Cardiac muscle cell (in vitro differentiated cells and primary cell): ENCODE results near the gene MAP4. TPM values are rescaled to one million over a fixed set of nuclear protein-coding genes. Genes with fewer than 3 reads are reported as not detected.
"Not testable (repeated sequence)": the region's sequence is repeated elsewhere in the genome, so short reads cannot be mapped to it uniquely, and the experiment has no call there.

ENCODE experiments used
- DNase-seq, 2 donors: peaks; one replicate each; pipeline versions ENCODE4 v3.0.0 to v3.0.0-alpha.2; 2010 to 2017; ENCODE audit warnings: low read depth in 1 of 2, low spot score in 1 of 2
- H3K27ac ChIP-seq: fragments of 200-600 bp; sonication (generic); 2 replicates; pipeline ENCODE4 v1.5.1; 2016
- H3K27me3 ChIP-seq: fragments of 200-600 bp; sonication (generic); 2 replicates; pipeline ENCODE4 v1.6.0; 2016; ENCODE audit warnings: control low read depth
- H3K36me3 ChIP-seq: fragments of 200-600 bp; sonication (generic); 2 replicates; pipeline ENCODE4 v1.5.1; 2016; ENCODE audit warnings: control low read depth
- H3K4me1 ChIP-seq: fragments of 200-600 bp; sonication (generic); 2 replicates; pipeline ENCODE4 v1.8.1; 2017; ENCODE audit warnings: low read depth, mild to moderate bottlenecking, mixed run types
- H3K4me3 ChIP-seq: fragments of 200-600 bp; sonication (generic); 2 replicates; pipeline ENCODE4 v1.5.1; 2016; ENCODE audit warnings: mild to moderate bottlenecking
- H3K9me3 ChIP-seq: fragments of 200-600 bp; sonication (generic); 2 replicates; pipeline ENCODE4 v1.5.1; 2017; ENCODE audit warnings: low read depth, mild to moderate bottlenecking, control low read depth
- polyA plus RNA-seq: library from polyadenylated mRNA; unstranded; fragments of >200 nt; fragmentation: Nextera tagmentation; extraction: Ambion mirVana; gene quantifications from 2 replicates; pipeline ENCODE4 v1.2.1, GENCODE V29; 2016
- total RNA-seq: library from RNA; depleted of rRNA; stranded (reverse); fragments of >200 nt; gene quantifications from 2 replicates; pipeline ENCODE4 v1.2.3, GENCODE V29; 2016
- TF ChIP-seq, protein P1 (sequence below): IDR thresholded peaks from 2 replicates; pipeline ENCODE4 v1.5.1; 2012; ENCODE audit warnings: low read depth, mild to moderate bottlenecking, low read length

MAP4 gene
- total and polyA plus RNA-seq, 2 experiments from 2014 or later: 136 to 138 TPM

DNA sequence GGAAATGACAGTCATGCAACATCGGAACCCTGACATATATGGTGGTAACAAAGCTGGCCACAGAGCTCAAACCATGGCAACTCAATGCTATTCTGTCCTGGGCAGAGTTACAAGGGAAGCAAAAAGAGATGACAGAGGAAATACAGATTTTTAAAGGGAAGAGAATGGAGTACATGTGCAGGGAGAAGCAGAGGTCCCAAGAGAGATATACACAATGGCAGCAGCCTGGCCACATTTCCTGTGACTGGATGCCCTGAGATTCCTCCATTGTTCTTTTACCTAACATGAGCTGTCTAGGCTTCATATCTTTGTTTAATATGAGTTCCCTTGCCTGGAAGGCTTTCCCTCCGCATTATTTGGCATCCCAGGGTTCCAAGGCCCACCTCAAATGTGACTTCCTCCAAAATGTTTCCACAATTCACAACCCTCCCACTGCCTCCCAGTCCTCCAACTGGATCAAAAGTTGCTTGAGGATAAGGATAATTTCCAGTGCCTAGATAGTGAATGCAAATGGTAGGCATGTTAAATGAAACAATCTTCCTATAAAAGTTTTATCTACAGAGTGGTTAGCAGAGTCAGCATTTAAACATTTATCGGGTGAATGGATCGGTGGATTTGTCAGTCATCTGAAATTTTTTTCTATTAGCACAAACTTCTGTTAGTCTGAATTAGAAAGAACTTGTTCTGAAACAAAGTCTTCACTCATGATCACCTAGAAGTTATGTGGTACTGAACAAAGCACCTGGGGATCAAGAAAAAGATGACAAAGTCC lies 127.0 kb downstream of the MAP4 start:
- Histone ChIP-seq H3K4me3 (no peak overlapping the region), H3K9me3 (no peaks in the 10 kb centered on the region), H3K36me3 (no peaks in the 10 kb centered on the region), H3K4me1 (peaks cover 44% of the 10 kb centered on the region), H3K27me3 (no peaks in the 10 kb centered on the region), H3K27ac (peak overlapping the region; percentile 91)
- TF ChIP-seq, protein P1, sequence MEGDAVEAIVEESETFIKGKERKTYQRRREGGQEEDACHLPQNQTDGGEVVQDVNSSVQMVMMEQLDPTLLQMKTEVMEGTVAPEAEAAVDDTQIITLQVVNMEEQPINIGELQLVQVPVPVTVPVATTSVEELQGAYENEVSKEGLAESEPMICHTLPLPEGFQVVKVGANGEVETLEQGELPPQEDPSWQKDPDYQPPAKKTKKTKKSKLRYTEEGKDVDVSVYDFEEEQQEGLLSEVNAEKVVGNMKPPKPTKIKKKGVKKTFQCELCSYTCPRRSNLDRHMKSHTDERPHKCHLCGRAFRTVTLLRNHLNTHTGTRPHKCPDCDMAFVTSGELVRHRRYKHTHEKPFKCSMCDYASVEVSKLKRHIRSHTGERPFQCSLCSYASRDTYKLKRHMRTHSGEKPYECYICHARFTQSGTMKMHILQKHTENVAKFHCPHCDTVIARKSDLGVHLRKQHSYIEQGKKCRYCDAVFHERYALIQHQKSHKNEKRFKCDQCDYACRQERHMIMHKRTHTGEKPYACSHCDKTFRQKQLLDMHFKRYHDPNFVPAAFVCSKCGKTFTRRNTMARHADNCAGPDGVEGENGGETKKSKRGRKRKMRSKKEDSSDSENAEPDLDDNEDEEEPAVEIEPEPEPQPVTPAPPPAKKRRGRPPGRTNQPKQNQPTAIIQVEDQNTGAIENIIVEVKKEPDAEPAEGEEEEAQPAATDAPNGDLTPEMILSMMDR: no peak
- no peak for DNase-seq

DNA sequence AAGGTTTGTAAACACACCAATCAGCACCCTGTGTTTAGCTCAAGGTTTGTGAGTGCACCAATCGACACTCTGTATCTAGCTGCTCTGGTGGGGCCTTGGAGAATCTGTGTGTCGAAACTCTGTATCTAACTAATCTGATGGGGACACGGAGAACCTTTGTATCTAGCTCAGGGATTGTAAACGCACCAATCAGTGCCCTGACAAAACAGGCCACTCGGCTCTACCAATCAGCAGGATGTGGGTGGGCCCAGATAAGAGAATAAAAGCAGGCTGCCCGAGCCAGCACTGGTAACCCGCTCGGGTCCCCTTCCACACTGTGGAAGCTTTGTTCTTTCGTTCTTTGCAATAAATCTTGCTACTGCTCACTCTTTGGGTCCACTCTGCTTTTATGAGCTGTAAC lies 128.2 kb downstream of the MAP4 start:
- H3K4me1 ChIP-seq: peaks cover 47% of the 10 kb centered on the region
- not testable (repeated sequence) for H3K27ac ChIP-seq, H3K4me3 ChIP-seq, H3K27me3 ChIP-seq, H3K36me3 ChIP-seq, H3K9me3 ChIP-seq, DNase-seq

DNA sequence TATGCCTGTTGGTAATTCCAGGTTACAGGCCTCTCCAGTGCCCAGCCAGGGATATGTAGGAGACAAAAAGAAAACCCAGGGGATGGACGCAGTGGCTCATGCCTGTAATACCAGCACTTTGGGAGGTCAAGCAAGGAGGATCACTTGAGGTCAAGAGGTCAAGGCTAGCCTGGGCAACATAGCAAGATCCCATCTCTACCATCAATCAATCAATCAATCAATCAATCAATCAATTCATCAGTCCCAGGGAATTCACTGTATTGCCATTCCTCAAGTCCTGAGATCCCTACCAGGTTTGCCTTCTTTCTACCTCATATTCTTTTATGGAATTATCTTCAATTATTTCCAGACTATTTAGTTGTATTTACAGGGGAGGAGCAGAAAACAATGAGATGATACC lies 131.0 kb downstream of the MAP4 start:
- Histone ChIP-seq H3K27ac (no peak overlapping the region), H3K36me3 (no peaks in the 10 kb centered on the region), H3K4me1 (peaks cover 20% of the 10 kb centered on the region), H3K27me3 (no peaks in the 10 kb centered on the region), H3K4me3 (no peak overlapping the region), H3K9me3 (no peaks in the 10 kb centered on the region)
- DNase-seq: no peak
- TF ChIP-seq, protein P1: no peak

DNA sequence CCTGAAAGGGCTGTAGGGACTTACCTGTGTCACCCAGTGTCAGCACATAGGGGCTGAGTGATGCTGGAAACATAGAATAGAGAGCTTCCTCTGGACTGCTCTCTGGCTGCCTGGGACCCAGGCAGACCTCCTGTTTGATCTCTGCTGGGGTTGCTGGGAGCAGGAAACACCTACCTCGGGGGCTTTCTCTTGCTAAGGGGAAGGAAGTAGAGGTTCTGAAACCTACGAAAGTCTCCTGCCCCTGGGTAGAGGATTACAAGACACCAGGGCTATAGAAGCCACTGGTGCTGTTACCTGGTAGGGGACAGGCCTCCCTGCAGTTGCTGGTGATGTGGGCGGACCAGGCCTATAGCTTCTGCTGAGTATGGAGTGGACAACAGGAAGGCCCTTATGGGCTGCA lies 131.6 kb downstream of the MAP4 start:
- H3K9me3 ChIP-seq: no peaks in the 10 kb centered on the region
- TF ChIP-seq, protein P1: no peak
- H3K27ac ChIP-seq: peak overlapping the region; percentile 17
- H3K4me1 ChIP-seq: peaks cover 14% of the 10 kb centered on the region
- H3K36me3 ChIP-seq: no peaks in the 10 kb centered on the region
- H3K4me3 ChIP-seq: no peak overlapping the region
- no peaks in the 10 kb centered on the region for H3K27me3 ChIP-seq
- no peak for DNase-seq

DNA sequence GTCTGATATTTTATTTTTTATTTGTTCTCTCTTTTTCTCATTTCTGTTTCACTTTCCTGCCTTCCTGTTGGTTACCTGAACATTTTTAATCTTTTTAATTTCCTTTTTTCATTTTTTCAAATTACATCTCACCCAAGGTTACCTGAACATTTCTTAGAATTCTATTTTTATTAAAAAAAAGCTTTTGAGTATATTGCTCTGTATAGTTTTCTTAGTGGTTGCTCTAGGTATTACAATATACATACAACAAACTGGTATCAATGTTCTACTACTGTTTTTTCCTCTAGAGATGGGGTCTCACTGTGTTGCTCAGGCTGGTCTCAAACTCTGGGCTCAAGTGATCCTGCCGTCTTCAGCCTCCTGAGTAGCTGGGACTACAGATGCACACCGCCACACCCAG lies 133.9 kb downstream of the MAP4 start:
- H3K9me3 ChIP-seq: no peaks in the 10 kb centered on the region
- H3K4me3 ChIP-seq: no peak overlapping the region
- H3K36me3 ChIP-seq: no peaks in the 10 kb centered on the region
- no peaks in the 10 kb centered on the region for H3K27me3 ChIP-seq
- TF ChIP-seq, protein P1: no peak
- H3K27ac ChIP-seq: no peak overlapping the region
- DNase-seq: no peak
- peaks cover 10% of the 10 kb centered on the region for H3K4me1 ChIP-seq

GRCh38 chr3:47877719-47878118 lies 138.5 kb downstream of the MAP4 start:
- TF ChIP-seq, protein P1: no peak
- H3K4me3 ChIP-seq: no peak overlapping the region
- DNase-seq: no peak
- peak overlapping the region; percentile 43 for H3K27ac ChIP-seq
- no peaks in the 10 kb centered on the region for H3K9me3 ChIP-seq
- peaks cover 6% of the 10 kb centered on the region for H3K36me3 ChIP-seq
- H3K4me1 ChIP-seq: no peaks in the 10 kb centered on the region
- no peaks in the 10 kb centered on the region for H3K27me3 ChIP-seq
